Uterus (tissue), 2 donors: ENCODE data around the gene DDX47.

ENCODE experiments used
- CTCF ChIP-seq, 4 experiments: fragments of 200-600 bp in 2 of 4; fragments of 450-650 bp in 2 of 4; sonication (generic) in 2 of 4; IDR thresholded peaks; one replicate each; pipeline ENCODE4 v1.5.1; 2016 to 2019; ENCODE audit warnings: antibody characterized with exemption in 4 of 4, mild to moderate bottlenecking in 2 of 4, moderate library complexity in 1 of 4
- POLR2A ChIP-seq, 2 donors: fragments of 450-650 bp; IDR thresholded peaks; one replicate each; pipeline ENCODE4 v1.6.1; 2016; ENCODE audit warnings: antibody characterized with exemption in 2 of 2, mild to moderate bottlenecking in 1 of 2, moderate library complexity in 1 of 2

- TF ChIP-seq CTCF (IDR thresholded peaks at IDR 0.05) = no peak
- no peak for TF ChIP-seq POLR2A (IDR thresholded peaks at IDR 0.05)
Observed at GRCh38 chr12:12853435-12853834, 40.3 kb downstream of the DDX47 start.
